Activated naive CD8-positive, alpha-beta T cell (primary cell): Measurements from ENCODE around the gene RPUSD4.
"Not testable (repeated sequence)": the region's sequence is repeated elsewhere in the genome, so short reads cannot be mapped to it uniquely, and the experiment has no call there.

Experiments used
- H3K27ac Mint-ChIP-seq: one replicate; pipeline ENCODE4 v1.8.0; 2021; ENCODE audit warnings: mixed read lengths
- H3K27me3 Mint-ChIP-seq: one replicate; pipeline ENCODE4 v1.8.0; 2021; ENCODE audit warnings: mixed read lengths
- H3K36me3 Mint-ChIP-seq: one replicate; pipeline ENCODE4 v1.8.0; 2021; ENCODE audit warnings: mixed read lengths
- H3K4me1 Mint-ChIP-seq: one replicate; pipeline ENCODE4 v1.8.0; 2021; ENCODE audit warnings: low read depth, mixed read lengths
- H3K4me3 Mint-ChIP-seq: one replicate; pipeline ENCODE4 v1.8.0; 2021; ENCODE audit warnings: mild to moderate bottlenecking, mixed read lengths
- H3K9me3 Mint-ChIP-seq: one replicate; pipeline ENCODE4 v1.8.0; 2021; ENCODE audit warnings: low read depth, mixed read lengths

The RPUSD4 gene, protein sequence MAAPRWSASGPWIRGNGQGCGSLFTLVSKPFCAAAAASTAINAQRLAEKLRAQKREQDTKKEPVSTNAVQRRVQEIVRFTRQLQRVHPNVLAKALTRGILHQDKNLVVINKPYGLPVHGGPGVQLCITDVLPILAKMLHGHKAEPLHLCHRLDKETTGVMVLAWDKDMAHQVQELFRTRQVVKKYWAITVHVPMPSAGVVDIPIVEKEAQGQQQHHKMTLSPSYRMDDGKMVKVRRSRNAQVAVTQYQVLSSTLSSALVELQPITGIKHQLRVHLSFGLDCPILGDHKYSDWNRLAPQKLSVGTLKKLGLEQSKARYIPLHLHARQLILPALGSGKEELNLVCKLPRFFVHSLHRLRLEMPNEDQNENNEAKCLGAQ

GRCh38 chr11:126211236-126212088 is at the start of gene RPUSD4, which contains the start of gene FAM118B:
Gene RPUSD4, minus strand, starts transcription at chr11:126211650. Its CDS starts 12 bp downstream, at chr11:126211638.
Gene FAM118B, plus strand, starts transcription at chr11:126211782. Its CDS starts 23,220 bp downstream, at chr11:126235002.
- Mint-ChIP-seq H3K27me3 (no peaks in the 10 kb centered on the region), H3K4me3 (peak within 1 kb of the TSS; percentile 99), H3K36me3 (peaks cover 11% of the 10 kb centered on the region), H3K9me3 (no peaks in the 10 kb centered on the region), H3K4me1 (peaks cover 42% of the 10 kb centered on the region), H3K27ac (peak within 1 kb of the TSS; percentile 98)

GRCh38 chr11:126257764-126258163 is 46.3 kb upstream of the RPUSD4 start:
- Mint-ChIP-seq H3K4me3 (no peak overlapping the region), H3K9me3 (no peaks in the 10 kb centered on the region), H3K27me3 (no peaks in the 10 kb centered on the region), H3K36me3 (no peaks in the 10 kb centered on the region), H3K27ac (no peak overlapping the region), H3K4me1 (peaks cover 1% of the 10 kb centered on the region)

DNA sequence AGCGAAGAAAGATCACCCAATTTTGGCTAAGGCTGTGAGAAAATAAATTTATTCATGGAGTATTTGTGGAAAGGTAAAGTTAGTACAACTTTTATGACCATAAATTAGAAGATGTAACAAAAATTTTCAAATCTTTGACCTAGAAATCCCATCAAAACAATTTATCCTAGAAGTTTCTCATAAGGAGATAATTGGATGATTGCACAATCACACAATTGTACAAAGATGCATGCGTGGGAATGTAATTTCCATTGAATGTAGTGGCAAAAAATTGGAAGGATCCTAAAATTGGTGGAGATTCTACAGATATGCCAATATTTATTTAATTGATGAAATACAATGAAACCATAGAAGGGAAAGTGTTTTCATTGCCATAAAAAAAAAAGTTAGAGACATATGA is 45.7 kb upstream of the RPUSD4 start:
- H3K4me3 Mint-ChIP-seq = no peak overlapping the region
- no peaks in the 10 kb centered on the region for H3K36me3 Mint-ChIP-seq
- no peaks in the 10 kb centered on the region for H3K9me3 Mint-ChIP-seq
- H3K27ac Mint-ChIP-seq = peak overlapping the region; percentile 23
- peaks cover 1% of the 10 kb centered on the region for H3K4me1 Mint-ChIP-seq
- no peaks in the 10 kb centered on the region for H3K27me3 Mint-ChIP-seq

- H3K4me3 Mint-ChIP-seq = no peak overlapping the region
These were observed 44.8 kb upstream of the RPUSD4 start for GRCh38 chr11:126256216-126256615.

DNA sequence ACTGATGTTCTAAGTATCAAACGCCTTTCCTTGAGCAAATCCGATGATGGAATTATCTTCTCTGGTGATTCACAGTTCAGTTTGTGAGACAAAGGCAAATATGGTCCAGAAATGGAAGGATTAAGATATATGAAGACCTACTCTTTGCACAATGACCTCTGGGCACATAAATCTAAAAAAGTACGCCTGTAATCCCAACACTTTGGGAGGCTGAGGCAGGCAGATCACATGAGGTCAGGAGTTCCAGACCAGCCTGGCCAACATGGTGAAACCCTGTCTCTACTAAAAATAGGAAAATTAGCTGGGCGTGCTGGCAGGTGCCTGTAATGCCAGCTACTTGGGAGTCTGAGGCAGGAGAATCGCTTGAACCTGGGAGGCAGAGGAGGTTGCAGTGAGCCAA is 44.1 kb upstream of the RPUSD4 start:
- not testable (repeated sequence) for H3K27ac Mint-ChIP-seq, H3K27me3 Mint-ChIP-seq, H3K9me3 Mint-ChIP-seq, H3K4me1 Mint-ChIP-seq, H3K36me3 Mint-ChIP-seq, H3K4me3 Mint-ChIP-seq

More at GRCh38 chr11:126256216-126256615, 44.8 kb upstream of the RPUSD4 start:
- no peaks in the 10 kb centered on the region for H3K9me3 Mint-ChIP-seq
- H3K27me3 Mint-ChIP-seq = no peaks in the 10 kb centered on the region
- peaks cover under 1% of the 10 kb centered on the region for H3K4me1 Mint-ChIP-seq
- H3K27ac Mint-ChIP-seq = peak overlapping the region; percentile 36
- H3K36me3 Mint-ChIP-seq = no peaks in the 10 kb centered on the region

GRCh38 chr11:126254819-126255218 is 43.4 kb upstream of the RPUSD4 start:
- Mint-ChIP-seq H3K27me3 (no peaks in the 10 kb centered on the region), H3K4me3 (no peak overlapping the region), H3K4me1 (no peaks in the 10 kb centered on the region), H3K36me3 (no peaks in the 10 kb centered on the region), H3K9me3 (no peaks in the 10 kb centered on the region), H3K27ac (no peak overlapping the region)

DNA sequence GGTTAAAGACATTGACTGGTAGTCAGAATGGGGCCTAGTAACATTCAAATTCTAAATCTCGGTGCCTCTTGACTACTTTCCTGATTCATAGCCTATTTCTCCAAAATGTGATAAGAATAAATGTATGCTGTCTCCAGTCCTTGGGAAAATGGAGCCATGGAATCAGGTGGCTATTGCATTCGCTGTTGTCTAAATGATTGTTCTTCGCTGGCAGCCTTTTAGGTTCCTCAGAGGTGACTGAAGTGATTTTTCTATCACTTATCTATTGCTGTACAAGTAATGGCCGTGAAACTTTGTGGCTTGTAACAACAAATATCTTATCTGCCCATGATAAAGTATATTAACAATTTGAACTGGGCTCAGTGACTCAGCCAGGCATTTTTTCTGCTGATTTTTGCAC is 41.8 kb upstream of the RPUSD4 start:
- Mint-ChIP-seq H3K4me3 (no peak overlapping the region), H3K36me3 (no peaks in the 10 kb centered on the region), H3K9me3 (no peaks in the 10 kb centered on the region), H3K4me1 (no peaks in the 10 kb centered on the region), H3K27ac (no peak overlapping the region), H3K27me3 (no peaks in the 10 kb centered on the region)

GRCh38 chr11:126246636-126247035 is 35.2 kb upstream of the RPUSD4 start:
- Mint-ChIP-seq H3K27ac (no peak overlapping the region), H3K9me3 (no peaks in the 10 kb centered on the region), H3K4me3 (no peak overlapping the region), H3K4me1 (no peaks in the 10 kb centered on the region), H3K27me3 (no peaks in the 10 kb centered on the region), H3K36me3 (no peaks in the 10 kb centered on the region)

DNA sequence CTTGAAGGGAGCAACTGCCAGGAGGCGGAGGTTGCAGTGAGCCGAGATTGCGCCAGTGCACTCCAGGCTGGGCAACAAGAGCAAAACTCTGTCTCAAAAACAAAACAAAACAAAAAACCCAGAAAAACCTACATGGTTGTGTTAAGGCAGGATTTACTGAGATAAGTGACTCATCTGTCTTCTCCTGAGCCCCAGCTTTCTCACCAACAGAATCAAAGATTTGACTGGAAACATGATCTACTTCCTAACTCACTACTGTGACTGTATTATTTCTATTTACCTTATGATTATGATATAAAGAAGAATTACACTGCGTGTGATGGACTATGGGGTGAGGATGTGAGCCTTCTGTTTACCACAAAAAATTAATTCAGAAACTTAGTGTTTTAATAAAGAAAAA is 21.9 kb upstream of the RPUSD4 start:
- no peaks in the 10 kb centered on the region for H3K4me1 Mint-ChIP-seq
- H3K9me3 Mint-ChIP-seq = no peaks in the 10 kb centered on the region
- no peak overlapping the region for H3K27ac Mint-ChIP-seq
- no peak overlapping the region for H3K4me3 Mint-ChIP-seq
- H3K36me3 Mint-ChIP-seq = peaks cover 6% of the 10 kb centered on the region
- no peaks in the 10 kb centered on the region for H3K27me3 Mint-ChIP-seq

GRCh38 chr11:126232683-126233082 is 21.2 kb upstream of the RPUSD4 start:
- no peak overlapping the region for H3K4me3 Mint-ChIP-seq
- no peaks in the 10 kb centered on the region for H3K9me3 Mint-ChIP-seq
- H3K27ac Mint-ChIP-seq = no peak overlapping the region
- H3K36me3 Mint-ChIP-seq = peaks cover 6% of the 10 kb centered on the region
- H3K4me1 Mint-ChIP-seq = no peaks in the 10 kb centered on the region
- H3K27me3 Mint-ChIP-seq = no peaks in the 10 kb centered on the region

GRCh38 chr11:126231725-126232459 is 20.4 kb upstream of the RPUSD4 start:
- Mint-ChIP-seq H3K4me3 (no peak overlapping the region), H3K9me3 (no peaks in the 10 kb centered on the region), H3K36me3 (peaks cover 6% of the 10 kb centered on the region), H3K27me3 (no peaks in the 10 kb centered on the region), H3K27ac (no peak overlapping the region), H3K4me1 (no peaks in the 10 kb centered on the region)

DNA sequence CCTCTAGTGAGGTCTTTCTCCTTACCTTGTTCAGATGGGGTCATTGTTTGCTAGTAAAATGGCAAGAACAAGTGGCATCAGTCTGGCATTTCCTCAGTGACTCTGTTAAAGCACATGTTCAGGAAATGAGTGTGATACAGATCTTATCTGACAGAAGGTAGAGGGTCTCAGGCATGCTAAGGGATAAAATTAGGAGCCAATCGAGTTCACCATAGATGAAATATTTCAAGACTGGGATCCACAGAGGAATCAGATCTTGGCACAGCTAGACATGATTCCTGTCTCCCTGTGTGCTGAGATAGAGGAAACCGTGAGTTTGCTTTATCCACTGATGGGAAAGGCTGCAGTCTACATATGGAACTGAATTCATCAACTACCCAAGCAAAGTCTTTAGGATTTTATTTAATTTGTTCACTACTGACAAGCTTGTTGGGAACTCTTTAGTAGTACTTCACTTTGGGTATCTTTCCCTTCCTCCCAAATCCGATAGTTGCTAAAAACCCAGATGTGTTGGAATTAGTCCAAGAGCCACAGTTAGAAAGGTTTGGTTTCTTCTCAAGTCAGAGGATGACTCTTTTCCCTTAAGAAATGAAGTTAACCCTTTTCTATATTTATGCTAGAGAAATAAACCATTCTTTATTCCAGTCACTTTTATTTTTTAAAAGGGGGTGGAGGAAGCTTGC is 18.5 kb upstream of the RPUSD4 start:
- Mint-ChIP-seq H3K27ac (no peak overlapping the region), H3K4me1 (no peaks in the 10 kb centered on the region), H3K9me3 (no peaks in the 10 kb centered on the region), H3K27me3 (no peaks in the 10 kb centered on the region), H3K36me3 (peaks cover 2% of the 10 kb centered on the region), H3K4me3 (no peak overlapping the region)

DNA sequence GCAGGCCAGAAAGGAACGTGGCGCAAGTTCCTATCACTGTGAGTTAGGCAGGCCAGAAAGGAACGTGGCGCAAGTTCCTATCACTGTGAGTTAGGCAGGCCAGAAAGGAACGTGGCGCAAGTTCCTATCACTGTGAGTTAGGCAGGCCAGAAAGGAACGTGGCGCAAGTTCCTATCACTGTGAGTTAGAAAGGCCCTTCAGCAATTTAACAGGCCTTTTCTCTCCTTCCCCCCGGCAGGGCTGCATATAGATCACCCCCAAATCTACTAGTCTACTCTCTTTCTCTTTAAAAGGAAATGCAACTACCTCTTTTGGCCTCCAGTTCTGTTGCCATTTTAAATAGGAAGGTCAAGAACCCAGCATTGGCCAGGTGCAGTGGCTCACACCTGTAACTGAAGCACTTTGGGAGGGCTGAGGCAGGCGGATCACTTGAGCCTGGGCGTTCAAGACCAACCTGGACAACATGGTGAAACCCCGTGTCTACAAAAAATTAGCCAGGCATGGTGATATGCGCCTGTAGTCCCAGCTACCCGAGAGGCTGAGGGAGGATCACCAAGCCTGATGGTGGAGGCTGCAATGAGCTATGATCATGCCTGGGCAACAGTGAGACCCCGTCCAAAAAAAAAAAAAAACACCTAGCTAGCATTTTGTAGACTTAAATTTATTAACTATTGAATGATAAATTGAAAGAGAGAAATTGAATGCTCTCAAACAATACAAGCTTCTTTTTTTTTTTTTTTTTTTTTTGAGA is 15.1 kb upstream of the RPUSD4 start:
- Mint-ChIP-seq H3K27me3 (no peaks in the 10 kb centered on the region), H3K4me3 (no peak overlapping the region), H3K27ac (no peak overlapping the region), H3K36me3 (no peaks in the 10 kb centered on the region), H3K4me1 (peaks cover 1% of the 10 kb centered on the region), H3K9me3 (no peaks in the 10 kb centered on the region)

- no peaks in the 10 kb centered on the region for H3K27me3 Mint-ChIP-seq
- H3K4me3 Mint-ChIP-seq = no peak overlapping the region
- H3K9me3 Mint-ChIP-seq = no peaks in the 10 kb centered on the region
- no peak overlapping the region for H3K27ac Mint-ChIP-seq
- H3K4me1 Mint-ChIP-seq = peaks cover 1% of the 10 kb centered on the region
- no peaks in the 10 kb centered on the region for H3K36me3 Mint-ChIP-seq
These were observed 13.8 kb upstream of the RPUSD4 start for GRCh38 chr11:126225295-126225665.
